OCI-LY1 (cell line): ENCODE results near the gene STAB1.

Experiments
- H2AFZ ChIP-seq: fragments of 200-600 bp; sonication (generic), shearing (Covaris generic); 2 replicates; pipeline ENCODE4 v1.6.0; 2014; ENCODE audit warnings: antibody characterized with exemption, mild to moderate bottlenecking, low read length
- H3F3A ChIP-seq: fragments of 200-600 bp; sonication (generic), shearing (Covaris generic); 2 replicates; pipeline ENCODE4 v1.6.0; 2014; ENCODE audit warnings: mild to moderate bottlenecking, antibody characterized with exemption, low read length, moderate library complexity; ENCODE audit not compliant: insufficient read depth
- H3K27ac ChIP-seq: fragments of 200-600 bp; sonication (generic); 2 replicates; pipeline ENCODE4 v1.5.1; 2014; ENCODE audit warnings: low read length, mixed run types, mild to moderate bottlenecking, low read depth; ENCODE audit not compliant: poor library complexity, severe bottlenecking
- H3K27me3 ChIP-seq: fragments of 200-600 bp; sonication (generic); 2 replicates; pipeline ENCODE4 v1.6.0; 2014; ENCODE audit warnings: antibody characterized with exemption, mild to moderate bottlenecking, low read length, moderate library complexity; ENCODE audit not compliant: insufficient read depth
- H3K36me3 ChIP-seq: fragments of 200-600 bp; sonication (generic); 2 replicates; pipeline ENCODE4 v1.6.1; 2014; ENCODE audit warnings: mild to moderate bottlenecking, antibody characterized with exemption, low read length, moderate library complexity, mixed read lengths; ENCODE audit not compliant: insufficient read depth
- H3K4me1 ChIP-seq: fragments of 200-600 bp; sonication (generic); 2 replicates; pipeline ENCODE4 v1.5.1; 2014; ENCODE audit warnings: mild to moderate bottlenecking, low read length, moderate library complexity; ENCODE audit not compliant: insufficient read depth, severe bottlenecking
- H3K4me2 ChIP-seq: fragments of 200-600 bp; sonication (generic), shearing (Covaris generic); 2 replicates; pipeline ENCODE4 v1.6.1; 2014; ENCODE audit warnings: low read length
- H3K4me3 ChIP-seq: fragments of 200-600 bp; sonication (generic); 2 replicates; pipeline ENCODE4 v1.5.1; 2014; ENCODE audit warnings: low read length, low read depth, mild to moderate bottlenecking, mixed read lengths; ENCODE audit not compliant: poor library complexity, severe bottlenecking
- H3K79me2 ChIP-seq: fragments of 200-600 bp; shearing (Covaris generic); 2 replicates; pipeline ENCODE4 v1.6.1; 2016; ENCODE audit warnings: mixed run types, low read length, mixed read lengths; ENCODE audit not compliant: insufficient read depth
- H3K9ac ChIP-seq: fragments of 200-600 bp; sonication (generic), shearing (Covaris generic); 2 replicates; pipeline ENCODE4 v1.6.1; 2014; ENCODE audit warnings: mild to moderate bottlenecking, low read length, mixed read lengths
- H3K9me2 ChIP-seq: fragments of 200-600 bp; sonication (generic), shearing (Covaris generic); 2 replicates; pipeline ENCODE4 v1.6.1; 2014; ENCODE audit warnings: low read depth, mild to moderate bottlenecking, low read length, mixed read lengths
- H3K9me3 ChIP-seq: fragments of 200-600 bp; shearing (Covaris generic); 2 replicates; pipeline ENCODE4 v1.6.1; 2014; ENCODE audit warnings: low read length, mixed read lengths
- H4K20me1 ChIP-seq: fragments of 200-600 bp; sonication (generic), shearing (Covaris generic); 2 replicates; pipeline ENCODE4 v1.6.0; 2016; ENCODE audit warnings: mild to moderate bottlenecking, low read length; ENCODE audit not compliant: insufficient read depth
- CTCF ChIP-seq: fragments of 200-600 bp; sonication (generic), shearing (Covaris generic); IDR thresholded peaks from 2 replicates; pipeline ENCODE4 v1.5.1; 2017; ENCODE audit warnings: mild to moderate bottlenecking, antibody characterized with exemption, low read length, moderate library complexity, mixed read lengths
- EZH2 ChIP-seq: fragments of 200-600 bp; sonication (generic), shearing (Covaris generic); IDR thresholded peaks from 2 replicates; pipeline ENCODE4 v1.8.0; 2017; ENCODE audit warnings: borderline replicate concordance, mixed run types, mild to moderate bottlenecking, antibody characterized with exemption, low read length, moderate library complexity, mixed read lengths

The STAB1 gene

GRCh38 chr3:52514576-52514975 is 19.4 kb downstream of the STAB1 start:
- Histone ChIP-seq H3K9me3 (no peaks in the 10 kb centered on the region), H2AFZ (no peak overlapping the region), H3K9ac (no peak overlapping the region), H3K4me2 (no peak overlapping the region), H3K79me2 (no peaks in the 10 kb centered on the region), H3K9me2 (no peaks in the 10 kb centered on the region), H3K4me3 (no peak overlapping the region), H3K27me3 (peaks cover 11% of the 10 kb centered on the region; the same call in 1 of the 2 replicates), H3K36me3 (no peaks in the 10 kb centered on the region), H3K27ac (no peak overlapping the region), H3F3A (no peaks in the 10 kb centered on the region), H4K20me1 (no peaks in the 10 kb centered on the region), H3K4me1 (no peaks in the 10 kb centered on the region)
- TF ChIP-seq CTCF (no peak), EZH2 (no peak)

DNA sequence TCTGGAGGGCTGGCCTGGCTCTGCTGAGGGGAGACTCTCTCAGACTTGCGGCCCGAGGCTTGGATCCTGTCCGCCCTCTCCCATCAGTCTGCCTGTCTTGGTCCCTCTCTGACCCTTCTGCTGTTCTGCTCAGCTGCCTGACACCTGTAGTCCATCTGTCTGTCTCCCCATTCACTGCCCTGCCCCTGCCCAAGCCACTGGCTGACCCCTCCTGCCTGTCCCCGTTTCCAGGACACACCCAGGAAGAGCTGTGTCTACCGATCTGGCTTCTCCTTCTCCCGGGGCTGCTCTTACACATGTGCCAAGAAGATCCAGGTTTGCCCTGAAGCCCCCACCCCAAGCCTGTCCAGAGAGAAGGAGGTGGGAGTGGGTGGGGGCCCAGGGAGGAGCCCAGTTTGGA is 20.1 kb downstream of the STAB1 start:
- H4K20me1 ChIP-seq: no peaks in the 10 kb centered on the region
- H3K4me2 ChIP-seq: no peak overlapping the region
- H3K4me3 ChIP-seq: no peak overlapping the region
- H3K27me3 ChIP-seq: peaks cover 11% of the 10 kb centered on the region; the same call in 1 of the 2 replicates
- no peak overlapping the region for H2AFZ ChIP-seq
- no peaks in the 10 kb centered on the region for H3K79me2 ChIP-seq
- no peaks in the 10 kb centered on the region for H3K36me3 ChIP-seq
- no peak overlapping the region for H3K9ac ChIP-seq
- H3K4me1 ChIP-seq: no peaks in the 10 kb centered on the region
- no peaks in the 10 kb centered on the region for H3K9me3 ChIP-seq
- H3F3A ChIP-seq: no peaks in the 10 kb centered on the region
- no peaks in the 10 kb centered on the region for H3K9me2 ChIP-seq
- TF ChIP-seq CTCF (no peak), EZH2 (no peak)
- no peak overlapping the region for H3K27ac ChIP-seq

DNA sequence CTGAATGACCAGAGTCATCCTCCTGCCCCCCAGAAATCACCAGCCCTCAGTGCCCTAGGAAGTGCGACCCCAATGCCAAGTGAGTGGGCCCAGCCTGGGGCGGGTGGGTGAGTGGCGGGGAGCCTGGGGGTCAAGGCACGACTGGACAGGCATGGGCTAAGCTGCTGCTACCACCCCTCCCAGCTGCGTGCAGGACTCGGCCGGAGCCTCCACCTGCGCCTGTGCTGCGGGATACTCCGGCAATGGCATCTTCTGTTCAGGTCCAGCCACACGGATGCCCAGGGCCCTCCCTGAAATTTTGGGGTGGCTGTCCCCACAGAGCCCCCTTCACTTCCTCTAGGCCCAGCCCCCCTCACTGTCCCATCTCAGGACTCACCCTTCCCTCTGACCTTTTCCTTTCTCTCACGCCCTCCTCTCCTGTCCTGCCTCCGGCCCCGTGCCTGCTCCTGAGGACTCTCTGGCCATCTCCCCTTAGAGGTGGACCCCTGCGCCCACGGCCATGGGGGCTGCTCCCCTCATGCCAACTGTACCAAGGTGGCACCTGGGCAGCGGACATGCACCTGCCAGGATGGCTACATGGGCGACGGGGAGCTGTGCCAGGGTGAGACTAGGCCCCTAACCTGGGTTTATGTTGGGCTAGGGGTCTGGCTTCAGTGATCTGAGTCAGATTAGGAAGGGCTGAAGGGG is 21.5 kb downstream of the STAB1 start:
- peaks cover 11% of the 10 kb centered on the region; the same call in 1 of the 2 replicates for H3K27me3 ChIP-seq

More for the DNA sequence above, 21.5 kb downstream of the STAB1 start:
- TF ChIP-seq EZH2 (no peak), CTCF (no peak)
- H3F3A ChIP-seq: no peaks in the 10 kb centered on the region
- H3K4me2 ChIP-seq: no peak overlapping the region
- H3K27ac ChIP-seq: no peak overlapping the region
- H3K36me3 ChIP-seq: no peaks in the 10 kb centered on the region
- no peaks in the 10 kb centered on the region for H4K20me1 ChIP-seq
- H3K79me2 ChIP-seq: no peaks in the 10 kb centered on the region
- no peak overlapping the region for H3K9ac ChIP-seq
- no peaks in the 10 kb centered on the region for H3K9me3 ChIP-seq
- no peak overlapping the region for H3K4me3 ChIP-seq
- no peak overlapping the region for H2AFZ ChIP-seq
- H3K4me1 ChIP-seq: no peaks in the 10 kb centered on the region
- H3K9me2 ChIP-seq: no peaks in the 10 kb centered on the region
